Fibroblast of skin of left quadriceps (primary cell): ENCODE data around the gene DENND5A.
"Not testable (repeated sequence)": the region's sequence is repeated elsewhere in the genome, so short reads cannot be mapped to it uniquely, and the experiment has no call there.

Experiments used
- DNase-seq, 2 experiments: peaks; one replicate each; pipeline ENCODE4 v3.0.0-alpha.2; 2013; ENCODE audit warnings: low read depth in 2 of 2

Gene DENND5A

DNA sequence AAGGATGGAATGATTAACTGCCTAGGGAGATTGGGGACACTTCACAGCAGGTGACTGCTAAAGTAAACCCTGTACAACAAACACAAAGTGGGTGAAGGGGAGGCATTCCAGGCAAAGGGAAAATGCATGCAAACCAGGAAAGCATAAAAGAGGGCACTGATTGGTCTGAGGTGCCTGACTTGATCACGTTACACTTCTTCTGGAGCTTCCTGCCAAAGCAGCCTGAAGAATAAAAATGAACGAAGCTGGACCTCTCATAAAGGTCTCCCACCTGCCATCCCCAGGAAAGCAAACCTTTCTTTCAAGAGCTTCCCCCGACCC is 127.1 kb downstream of the DENND5A start:
- no peak for DNase-seq

DNA sequence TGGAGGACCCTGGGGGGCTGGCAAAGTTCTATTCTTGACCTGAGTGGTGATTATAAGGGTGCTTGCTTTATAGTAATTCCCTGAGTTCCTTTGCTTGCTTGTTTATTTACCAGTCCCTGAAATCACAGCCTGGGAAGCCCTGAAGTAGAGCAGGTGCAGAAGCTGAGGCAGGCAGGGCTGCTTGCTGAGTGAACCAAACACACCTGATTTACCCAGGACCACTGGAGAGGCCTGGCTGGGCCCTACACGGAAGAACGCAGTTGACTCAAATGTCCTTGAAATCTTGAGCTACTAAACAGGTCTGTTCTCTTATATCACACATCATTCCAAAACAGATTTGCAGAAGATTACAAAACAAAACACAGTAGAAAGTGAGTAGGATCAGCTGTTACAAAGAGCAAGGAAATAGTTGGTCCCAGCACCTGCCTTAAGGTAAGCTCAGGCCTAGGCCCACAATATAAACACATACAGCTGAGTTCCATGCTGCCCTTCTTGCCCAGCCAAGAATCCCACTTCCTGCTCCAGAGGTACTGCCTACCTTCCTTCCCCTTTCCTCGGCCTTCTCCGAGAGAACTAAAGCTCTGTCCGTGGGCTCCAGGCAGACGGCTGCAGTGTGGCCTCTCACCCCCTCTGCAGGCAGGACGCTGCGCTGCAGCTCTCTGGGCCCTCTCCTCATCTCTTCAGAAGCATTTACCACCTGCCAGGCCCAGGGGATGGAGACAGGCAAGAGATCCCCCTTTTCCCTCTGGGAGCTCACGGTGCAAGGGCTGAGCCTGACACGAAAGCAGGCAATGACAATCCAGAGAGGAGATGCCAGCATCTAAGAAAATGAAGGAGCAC is 127.6 kb downstream of the DENND5A start:
- peak; percentile 20 to 25 for DNase-seq

DNA sequence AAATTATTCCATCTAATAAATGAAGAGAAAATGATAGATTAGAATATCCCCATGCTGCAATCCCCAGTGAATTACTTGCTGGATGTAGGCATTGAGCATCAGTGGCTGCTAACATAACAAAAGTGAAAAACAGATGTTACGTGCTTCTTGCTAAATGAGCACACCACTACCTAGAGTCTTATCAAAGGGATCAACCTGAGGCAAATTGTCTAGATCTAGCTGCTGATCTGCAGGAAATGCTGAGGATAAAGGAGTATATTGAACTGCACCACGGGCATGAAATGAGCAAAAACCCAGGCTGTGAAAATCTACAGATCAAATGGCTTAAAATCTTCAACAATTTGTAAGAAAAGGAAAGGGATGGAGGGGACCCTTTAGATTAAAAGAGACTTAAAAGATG is 128.4 kb downstream of the DENND5A start:
- DNase-seq, result no peak

DNA sequence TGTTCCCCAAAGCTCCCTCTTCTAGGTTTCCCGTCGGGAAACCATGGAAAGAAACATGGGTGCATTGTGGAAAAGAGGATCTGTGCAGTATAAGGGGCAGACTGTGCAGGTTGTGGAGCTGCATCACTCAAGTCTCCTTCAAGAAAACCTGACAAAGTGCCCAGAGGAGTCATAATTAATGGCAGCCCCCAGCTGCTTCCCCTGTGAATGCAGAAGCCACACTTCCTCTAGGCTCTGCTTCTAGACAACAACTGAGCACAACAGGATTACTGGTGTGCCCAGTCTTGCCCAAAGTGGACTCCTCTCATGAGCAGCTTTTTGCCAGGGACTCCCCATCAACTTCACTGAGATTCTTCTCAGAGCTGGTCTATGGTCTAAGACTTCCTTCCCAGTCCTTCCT is 131.2 kb downstream of the DENND5A start:
- DNase-seq, result no peak

GRCh38 chr11:9132203-9132878 is 132.8 kb downstream of the DENND5A start:
- DNase-seq, result no peak

DNA sequence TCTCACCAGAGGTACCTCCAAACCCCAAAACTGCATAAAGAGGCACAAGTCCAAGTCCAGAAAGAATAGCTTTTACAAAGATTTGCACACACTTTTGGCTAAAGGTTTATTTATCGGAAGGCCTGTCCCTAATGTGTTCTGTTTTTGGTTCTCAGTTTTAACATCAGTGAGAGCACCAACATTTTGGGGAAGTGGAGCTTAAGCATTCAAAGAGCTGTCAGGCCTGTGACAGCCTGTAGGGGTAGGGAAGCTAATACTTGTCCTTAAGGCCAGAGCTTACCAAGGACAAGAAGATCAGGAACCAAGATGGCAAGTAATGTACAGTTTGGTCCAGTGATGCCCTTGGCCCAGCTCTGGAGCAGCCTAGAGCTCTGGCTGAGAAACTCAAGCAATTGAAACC is 134.9 kb downstream of the DENND5A start:
- no peak for DNase-seq

GRCh38 chr11:9126636-9127035 is 138.5 kb downstream of the DENND5A start:
- no peak for DNase-seq

DNA sequence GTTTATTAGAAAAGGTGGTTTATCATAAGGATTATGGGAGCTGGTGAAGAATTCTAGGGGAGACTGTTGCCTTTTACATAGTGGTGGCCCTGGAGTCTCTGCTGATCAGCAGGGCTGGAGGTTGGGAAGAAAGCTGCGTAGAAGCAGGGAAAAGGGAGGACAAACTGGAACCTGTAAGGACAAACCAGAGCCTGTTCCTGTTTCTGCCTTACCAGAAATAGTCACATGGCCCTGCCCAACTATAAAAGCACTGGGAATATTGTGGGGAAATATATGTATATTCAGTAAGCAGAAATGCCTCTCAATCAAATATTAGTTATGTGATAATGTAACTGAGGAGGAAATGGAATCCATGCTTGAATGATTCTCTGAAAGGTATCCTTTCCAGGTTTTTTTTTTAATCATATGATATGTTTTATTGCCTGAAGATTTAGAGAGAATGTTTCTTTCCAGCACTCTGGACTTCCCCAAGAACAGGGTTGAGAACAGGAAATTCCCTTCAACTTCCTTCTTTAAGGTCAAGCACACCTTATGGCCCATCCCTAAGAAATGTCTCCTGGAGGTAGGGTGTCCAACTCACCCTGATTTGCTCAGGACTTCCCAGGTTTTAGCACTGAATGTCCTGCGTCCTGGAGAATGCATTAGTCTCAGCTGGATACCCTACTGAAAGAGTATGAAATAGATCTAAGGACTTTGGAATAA is 139.8 kb downstream of the DENND5A start:
- DNase-seq, result no peak

GRCh38 chr11:9123595-9124304 is 141.4 kb downstream of the DENND5A start:
- DNase-seq, result no peak

DNA sequence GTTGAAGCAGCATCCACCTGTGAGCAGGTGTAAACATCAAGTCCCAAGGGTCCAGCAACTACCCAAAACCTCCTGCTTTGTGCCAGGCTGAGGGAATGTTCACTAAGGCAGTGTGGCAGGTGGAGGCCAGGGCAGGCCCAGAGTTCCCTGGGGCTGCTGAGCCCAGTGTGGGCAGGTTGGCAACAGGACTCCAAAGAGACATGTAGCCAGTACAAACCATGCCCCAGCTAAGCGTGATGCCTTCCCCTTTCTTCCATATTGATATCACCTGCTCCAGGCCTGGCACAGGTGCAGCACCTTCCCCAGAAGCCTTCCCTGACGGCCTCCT is 143.7 kb downstream of the DENND5A start:
- no peak for DNase-seq

DNA sequence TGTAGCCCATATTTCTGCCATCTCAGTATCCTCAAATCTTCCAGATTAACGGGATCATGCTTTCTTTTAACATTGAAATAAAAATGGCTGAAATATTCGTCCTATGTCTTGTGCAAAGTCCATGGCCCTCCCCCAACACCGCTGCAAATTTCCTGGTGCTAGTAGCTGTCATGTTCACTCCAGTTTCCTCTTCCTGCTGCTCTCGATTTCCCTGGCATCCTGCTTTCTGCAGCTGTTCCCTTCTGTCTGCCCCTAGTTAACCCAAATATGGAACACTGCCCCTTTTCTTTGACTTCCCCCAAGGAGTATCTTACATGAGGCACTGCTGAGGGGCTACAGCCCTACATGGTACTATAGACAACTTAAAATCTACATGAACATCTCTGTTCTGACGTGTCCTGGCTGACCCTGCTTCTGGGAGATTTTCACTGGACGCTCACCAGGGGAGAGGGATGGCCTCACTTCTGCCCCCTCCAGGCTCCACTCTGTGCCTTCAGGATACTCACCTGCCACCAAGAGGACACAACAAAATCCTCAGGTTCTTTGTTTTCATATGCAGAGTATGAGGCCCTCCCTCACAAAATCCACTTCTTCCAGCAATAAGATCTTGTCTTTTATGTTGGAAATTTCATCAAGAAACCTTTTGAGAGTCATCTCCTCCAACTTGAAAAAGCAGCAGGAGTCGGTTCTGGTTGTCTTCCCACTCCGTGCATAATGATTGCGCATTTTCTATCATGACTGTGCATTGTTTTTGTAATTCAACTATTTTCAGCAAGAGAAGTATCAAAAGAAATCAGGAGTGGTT is 144.3 kb downstream of the DENND5A start:
- DNase-seq, result no peak

DNA sequence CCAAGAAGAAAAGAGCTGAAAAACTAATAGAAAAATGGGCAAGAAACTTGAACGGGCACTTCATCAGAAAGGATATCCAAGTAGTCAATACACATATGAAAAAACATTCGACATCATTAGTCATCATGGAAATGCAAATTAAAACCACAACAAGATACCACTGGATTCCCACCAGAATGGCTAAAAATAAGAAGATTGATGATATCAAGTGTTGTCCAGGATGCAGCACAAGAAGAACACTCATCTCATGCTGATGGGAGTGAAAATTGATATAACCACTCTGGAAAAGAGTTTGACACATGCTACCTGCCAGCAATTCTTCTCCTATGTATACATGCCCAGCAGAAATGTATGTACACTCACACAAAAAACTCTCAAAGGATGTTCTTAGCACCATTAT is 146.9 kb downstream of the DENND5A start:
- no peak for DNase-seq

DNA sequence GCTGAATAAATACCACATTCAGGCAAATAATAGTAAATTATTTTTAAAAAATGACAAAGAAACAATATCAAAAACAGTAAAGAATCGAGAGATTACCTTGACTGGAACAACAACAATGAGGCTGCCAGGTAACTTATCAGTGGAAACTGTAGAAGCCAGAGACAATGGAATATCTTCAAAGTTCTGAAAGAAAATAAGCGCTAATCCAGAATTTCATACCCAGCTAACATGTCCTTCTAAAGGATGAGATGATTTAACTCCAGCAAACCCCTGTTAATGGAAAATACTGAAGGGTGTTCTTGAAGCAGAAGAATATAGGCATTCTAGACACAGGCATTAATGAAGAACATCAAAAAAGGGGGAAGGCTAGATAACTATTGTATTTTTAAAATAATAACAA is 153.1 kb downstream of the DENND5A start:
- DNase-seq, result no peak

GRCh38 chr11:9109858-9110731 is 155.1 kb downstream of the DENND5A start:
- no peak for DNase-seq

- no peak for DNase-seq
These were observed 160.6 kb downstream of the DENND5A start for GRCh38 chr11:9104580-9104979.

DNA sequence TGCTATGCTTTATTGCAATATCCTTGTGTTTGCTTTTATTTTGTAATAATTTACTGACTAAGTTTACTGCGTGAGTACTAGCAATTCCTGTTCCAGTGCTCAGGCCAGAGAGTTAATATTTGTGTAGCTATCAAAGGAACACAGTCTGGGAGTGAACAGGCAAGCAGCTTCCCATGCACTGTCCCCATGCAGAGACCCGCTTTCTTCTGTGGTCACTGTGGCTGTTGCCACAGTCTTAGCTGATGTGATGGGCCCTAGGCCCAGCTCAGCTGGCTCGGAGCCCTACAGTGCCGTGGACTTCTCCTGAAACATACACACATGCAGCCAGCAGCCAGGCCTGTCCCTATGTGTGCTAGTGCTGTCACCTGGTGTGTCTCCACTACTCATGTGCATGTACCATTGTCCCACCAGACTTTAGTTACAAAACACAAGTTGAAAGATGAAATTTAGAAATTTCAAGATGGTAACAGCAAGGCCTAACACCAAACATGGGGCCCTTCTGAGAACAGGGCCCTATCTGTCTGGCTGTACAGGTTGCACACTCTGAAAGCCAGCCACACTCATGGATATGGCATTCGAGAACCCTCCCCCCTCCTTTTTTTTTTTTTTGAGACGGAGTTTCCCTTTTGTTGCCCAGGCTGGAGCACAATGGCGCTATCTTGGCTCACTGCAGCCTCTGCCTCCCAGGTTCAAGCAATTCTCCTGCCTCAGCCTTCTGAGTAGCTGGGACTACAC is 161.4 kb downstream of the DENND5A start:
- no peak for DNase-seq

DNA sequence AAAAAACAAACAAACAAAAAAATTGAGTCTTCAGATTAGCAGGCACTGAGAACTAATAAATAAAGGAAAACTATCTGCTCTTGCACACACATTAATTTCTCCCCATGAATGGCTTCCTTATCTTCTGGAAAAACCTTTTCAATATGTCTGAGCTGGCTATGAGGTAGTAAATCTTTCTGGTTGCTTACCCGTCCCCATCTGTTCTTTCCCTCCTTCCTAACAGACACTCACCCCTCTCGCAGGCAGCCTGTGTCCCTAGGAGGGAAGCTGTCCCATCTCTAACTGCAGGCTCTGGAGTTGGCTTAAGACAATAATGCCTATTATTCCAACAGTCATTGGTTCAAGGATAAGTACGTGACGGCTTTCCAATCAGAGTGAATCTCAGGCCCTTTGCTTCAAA is 165.5 kb downstream of the DENND5A start:
- no peak for DNase-seq

DNA sequence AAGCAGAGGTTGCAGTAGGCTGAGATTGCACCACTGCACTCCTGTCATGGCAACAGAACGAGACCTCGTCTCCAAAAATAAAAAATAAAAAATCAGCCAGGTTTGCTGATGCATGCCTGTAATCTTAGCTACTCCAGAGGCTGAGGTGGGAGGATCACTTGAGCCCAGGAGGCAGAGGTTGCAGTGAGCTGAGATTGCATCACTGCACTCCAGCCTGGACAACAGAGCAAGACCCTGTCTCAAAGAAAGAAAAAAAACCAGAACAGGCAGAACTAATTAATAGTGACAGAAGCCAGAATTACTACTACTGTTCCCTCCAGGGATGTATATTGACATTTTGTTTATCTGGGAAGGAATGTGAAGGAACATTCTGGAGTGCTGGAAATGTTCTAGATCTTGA is 166.7 kb downstream of the DENND5A start:
- DNase-seq, result not testable (repeated sequence)

GRCh38 chr11:9097186-9097943 is 167.8 kb downstream of the DENND5A start:
- DNase-seq, result not testable (repeated sequence)
